ENCODE results near the gene NUMB.
A peak's percentile ranks its signal among the peaks of the same experiment; 100 is the strongest.

The NUMB gene

GRCh38 chr14:73245480-73246325, 212.6 kb downstream of the NUMB start:
- peak; percentile 8 to 9 for DNase-seq (ENCODE audit: low read depth in 2 of 2)

GRCh38 chr14:73244541-73245290, 213.6 kb downstream of the NUMB start:
- no peak for DNase-seq (ENCODE audit: low read depth in 2 of 2)

GRCh38 chr14:73243748-73244147, 214.6 kb downstream of the NUMB start:
- no peak for DNase-seq (ENCODE audit: low read depth in 2 of 2)

GRCh38 chr14:73243341-73243740, 215.0 kb downstream of the NUMB start:
- DNase-seq (ENCODE audit: low read depth in 2 of 2) = no peak

- no peak for DNase-seq (ENCODE audit: low read depth in 2 of 2)
These were observed 215.9 kb downstream of the NUMB start for GRCh38 chr14:73242357-73242901.

DNA sequence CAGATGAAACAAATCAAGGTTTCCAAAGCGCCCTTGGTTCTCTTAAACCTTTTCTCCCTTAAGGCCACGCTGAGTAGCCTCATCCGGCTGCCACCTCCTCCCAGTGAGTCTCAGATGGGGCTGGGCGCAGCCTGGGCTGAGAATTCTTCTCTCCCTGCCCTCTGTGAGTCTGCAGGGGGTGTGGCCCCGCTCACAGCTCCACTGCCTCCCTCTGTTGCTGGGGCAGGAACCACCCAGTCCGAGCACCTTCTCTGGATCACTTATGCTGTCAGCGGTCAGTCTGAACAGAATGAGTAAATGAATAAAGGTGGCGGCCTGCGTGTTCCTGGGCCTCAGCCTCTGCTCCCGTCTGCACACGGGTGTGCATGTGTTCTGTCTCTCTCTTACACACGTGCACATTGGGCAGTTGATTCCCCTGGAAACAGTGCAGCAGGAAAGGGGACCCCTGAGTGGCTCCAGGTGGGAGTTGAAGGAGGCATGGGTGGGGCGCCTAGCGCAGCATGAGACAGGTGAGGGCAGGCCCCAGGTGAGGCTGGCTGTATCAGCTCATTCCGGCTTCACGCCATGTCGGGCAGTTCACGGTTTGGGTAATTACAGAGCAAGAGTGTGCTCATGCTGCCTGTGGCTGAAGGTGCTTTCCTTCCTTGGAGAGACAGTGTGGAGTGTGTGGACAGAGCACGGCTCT, 216.7 kb downstream of the NUMB start:
- DNase-seq (ENCODE audit: low read depth in 2 of 2) = no peak

- no peak for DNase-seq (ENCODE audit: low read depth in 2 of 2)
These were observed 217.4 kb downstream of the NUMB start for GRCh38 chr14:73240816-73241480.

DNA sequence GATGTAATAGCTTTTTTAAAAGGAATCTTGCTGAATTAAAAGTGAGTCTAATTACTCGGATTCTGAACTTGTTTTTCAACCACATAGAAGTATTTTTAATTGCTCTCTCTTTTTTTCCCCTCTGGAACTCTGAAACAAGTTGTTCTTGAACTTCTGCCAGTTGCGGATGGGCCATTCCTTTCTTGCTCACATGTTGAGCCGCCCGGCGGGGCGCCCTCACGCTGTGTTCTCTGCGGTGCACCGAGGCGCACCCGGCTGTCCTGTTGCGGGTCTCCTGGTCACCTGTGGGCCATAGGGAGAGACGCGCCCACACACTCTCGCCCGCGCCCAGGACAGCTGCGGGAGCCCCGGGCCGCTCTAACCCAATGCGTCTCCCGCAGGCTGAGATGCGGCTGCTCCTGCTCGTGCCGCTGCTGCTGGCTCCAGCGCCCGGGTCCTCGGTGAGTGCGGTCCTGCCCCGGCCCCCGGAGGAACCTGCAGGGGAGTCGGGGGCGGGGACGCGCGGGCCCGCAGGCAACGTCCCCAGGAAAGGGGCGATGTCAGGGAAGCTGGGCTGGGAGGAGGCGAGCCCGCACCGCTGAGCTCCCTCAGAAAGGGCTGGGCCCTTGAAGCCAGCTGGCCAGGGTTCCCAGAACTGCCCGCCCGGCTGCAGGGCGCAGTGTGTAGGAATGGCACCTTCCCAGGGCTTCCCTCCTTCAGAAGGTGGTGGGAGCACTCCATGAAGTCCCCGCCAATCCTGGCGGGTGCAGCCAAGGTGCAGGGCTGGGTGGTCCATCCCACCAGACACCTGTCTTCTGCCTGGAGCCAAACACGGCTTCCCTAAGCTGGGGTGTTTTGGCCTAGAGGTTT, 218.7 kb downstream of the NUMB start:
- DNase-seq (ENCODE audit: low read depth in 2 of 2) = no peak

- no peak for DNase-seq (ENCODE audit: low read depth in 2 of 2)
These were observed 219.4 kb downstream of the NUMB start for GRCh38 chr14:73238941-73239340.

GRCh38 chr14:73238424-73238852, 219.9 kb downstream of the NUMB start:
- no peak for DNase-seq (ENCODE audit: low read depth in 2 of 2)

- DNase-seq (ENCODE audit: low read depth in 2 of 2) = no peak
These were observed 220.4 kb downstream of the NUMB start for GRCh38 chr14:73237786-73238423.

DNA sequence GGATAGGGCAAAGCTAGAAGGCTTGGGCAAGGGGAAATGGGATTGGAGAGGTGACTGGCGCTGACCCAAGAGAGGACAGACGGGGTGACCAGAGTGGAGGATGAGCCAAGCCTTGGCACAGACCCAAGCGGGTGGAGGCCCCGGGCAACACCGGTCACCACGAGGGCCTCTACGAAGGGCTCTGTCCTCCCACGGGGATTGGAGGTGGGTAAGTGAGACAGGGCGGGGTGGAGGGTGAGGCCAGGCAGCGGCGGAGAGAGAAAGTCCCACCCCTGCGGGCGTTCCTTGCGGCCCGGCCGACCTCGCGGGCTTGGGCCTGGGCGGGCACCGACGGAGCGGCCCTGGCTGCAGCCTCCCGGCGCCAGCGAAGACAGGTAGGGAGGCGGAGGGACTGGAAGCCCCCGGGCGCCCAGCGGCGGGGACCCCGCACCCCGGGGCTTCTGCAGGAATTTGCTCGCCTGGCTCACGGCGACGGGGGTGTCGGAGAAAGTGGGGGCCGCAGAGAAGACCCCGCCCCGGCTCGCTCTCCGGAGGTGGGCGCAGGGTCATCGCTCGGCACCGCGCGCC, 221.0 kb downstream of the NUMB start, which contains the start of gene PAPLN:
PAPLN (plus strand) TSS at position 288 of the 567 bp plus-strand sequence. CDS start 2,273 bp downstream, outside the sequence.
- DNase-seq (ENCODE audit: low read depth in 2 of 2) = no peak

DNA sequence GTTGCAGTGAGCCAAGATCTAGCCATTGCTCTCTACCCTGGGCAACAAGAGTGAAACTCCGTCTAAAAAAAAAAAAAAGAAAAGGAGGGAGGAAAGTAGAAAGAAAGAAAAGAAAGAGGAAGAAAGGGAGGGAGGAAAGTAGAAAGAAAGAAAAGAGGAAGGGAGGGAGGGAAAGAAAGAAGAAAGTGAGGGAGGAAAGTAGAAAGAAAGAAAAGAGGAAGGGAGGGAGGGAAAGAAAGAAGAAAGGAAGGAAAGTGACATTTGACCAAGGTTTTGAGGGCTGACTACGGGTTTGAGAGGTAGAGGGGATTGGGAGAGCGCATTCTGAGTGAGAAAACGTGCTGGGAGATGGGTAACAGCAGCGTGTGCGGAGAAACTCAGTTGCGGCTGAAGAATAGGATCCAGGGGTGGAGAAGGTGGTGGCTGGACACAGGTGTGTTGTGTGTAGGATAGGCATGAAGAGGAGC, 221.6 kb downstream of the NUMB start:
- no peak for DNase-seq (ENCODE audit: low read depth in 2 of 2)

- DNase-seq (ENCODE audit: low read depth in 2 of 2) = no peak
These were observed 222.2 kb downstream of the NUMB start for GRCh38 chr14:73236157-73236556.

- no peak for DNase-seq (ENCODE audit: low read depth in 2 of 2)
These were observed 222.7 kb downstream of the NUMB start for GRCh38 chr14:73235531-73236155.

- DNase-seq (ENCODE audit: low read depth in 2 of 2) = no peak
These were observed 223.6 kb downstream of the NUMB start for GRCh38 chr14:73234586-73235394.

GRCh38 chr14:73234029-73234428, 224.3 kb downstream of the NUMB start:
- no peak for DNase-seq (ENCODE audit: low read depth in 2 of 2)

DNA sequence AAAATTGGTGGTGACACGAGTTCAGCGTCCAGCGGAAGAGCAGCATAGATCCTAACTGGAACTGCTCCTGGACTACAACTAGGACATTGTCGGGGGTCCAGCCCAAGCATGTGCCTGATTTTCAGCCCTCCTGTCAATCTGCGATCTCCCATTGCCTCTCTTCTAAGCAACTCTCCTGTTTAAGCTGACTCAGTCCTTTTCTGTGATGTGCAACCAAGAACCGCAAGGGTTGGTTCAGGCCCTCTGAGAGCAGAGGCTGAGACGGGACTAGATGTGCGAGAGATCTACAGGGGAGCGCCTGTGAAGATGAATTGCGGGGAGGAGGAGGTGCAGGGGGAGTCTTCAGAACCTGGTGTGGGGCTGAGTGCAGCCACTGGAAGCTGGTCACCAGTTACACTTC, 224.8 kb downstream of the NUMB start:
- no peak for DNase-seq (ENCODE audit: low read depth in 2 of 2)

All from stimulated activated CD8-positive, alpha-beta memory T cell treated with anti-CD3 and anti-CD28 coated beads, Interleukin-15, amount 100 ng/mL, for 4 hours (primary cell).